ENCODE measurements around the gene ARID1B. TPM values are rescaled to one million over a fixed set of nuclear protein-coding genes. Genes with fewer than 3 reads are reported as not detected.
"Not testable (repeated sequence)": the region's sequence is repeated elsewhere in the genome, so short reads cannot be mapped to it uniquely, and the experiment has no call there.

The ARID1B gene
- polyA plus RNA-seq, 1 experiment = 17.0 TPM

- DNase-seq (ENCODE audit: low read depth) = no peak
- POLR2A ChIA-PET = no interaction called here
- no peaks in the 10 kb centered on the region for H3K27me3 ChIP-seq (ENCODE audit: control insufficient read depth, insufficient read depth, low read length)
- H3K36me3 ChIP-seq (ENCODE audit: control insufficient read depth, insufficient read depth, low read length) = no peaks in the 10 kb centered on the region
- H3K4me3 ChIP-seq (ENCODE audit: low read depth, low read length) = no peak overlapping the region
- no peak for TF ChIP-seq CTCF (IDR thresholded peaks at IDR 0.05; ENCODE audit: insufficient read depth, low read depth, low read length)
- CTCF ChIA-PET = no interaction called here
These were observed 165.1 kb downstream of the ARID1B start for GRCh38 chr6:156942266-156942665.

- no peak for DNase-seq (ENCODE audit: low read depth)
- Histone ChIP-seq H3K27me3 (ENCODE audit: control insufficient read depth, insufficient read depth, low read length) (no peaks in the 10 kb centered on the region), H3K36me3 (ENCODE audit: control insufficient read depth, insufficient read depth, low read length) (no peaks in the 10 kb centered on the region), H3K4me3 (ENCODE audit: low read depth, low read length) (no peak overlapping the region)
- TF ChIP-seq CTCF (IDR thresholded peaks at IDR 0.05; ENCODE audit: insufficient read depth, low read depth, low read length) = no peak
- POLR2A ChIA-PET = interaction anchor here (0.6 kb wide), 2 partner anchors 10 to 75 kb away, joined by 3 to 11 read pairs; no protein-coding TSS in a partner anchor
- CTCF ChIA-PET = interaction anchor here (0.6 to 1.1 kb wide), 2 partner anchors 25 to 68 kb away, joined by 3 to 4 read pairs; no protein-coding TSS in a partner anchor
These were observed 166.0 kb downstream of the ARID1B start for GRCh38 chr6:156943166-156943565.

GRCh38 chr6:156943816-156944215 lies 166.6 kb downstream of the ARID1B start:
- H3K4me3 ChIP-seq (ENCODE audit: low read depth, low read length) = no peak overlapping the region

GRCh38 chr6:156944412-156944811 lies 167.2 kb downstream of the ARID1B start:
- POLR2A ChIA-PET = no interaction called here
- no peak for DNase-seq (ENCODE audit: low read depth)
- Histone ChIP-seq H3K4me3 (ENCODE audit: low read depth, low read length) (no peak overlapping the region), H3K36me3 (ENCODE audit: control insufficient read depth, insufficient read depth, low read length) (no peaks in the 10 kb centered on the region), H3K27me3 (ENCODE audit: control insufficient read depth, insufficient read depth, low read length) (no peaks in the 10 kb centered on the region)
- TF ChIP-seq CTCF (IDR thresholded peaks at IDR 0.05; ENCODE audit: insufficient read depth, low read depth, low read length) = no peak
- CTCF ChIA-PET = interaction anchor here (1.5 kb wide), 1 partner anchor 8 kb away, joined by 3 read pairs; no protein-coding TSS in a partner anchor

More at GRCh38 chr6:156943816-156944215, 166.6 kb downstream of the ARID1B start:
- CTCF ChIA-PET = interaction anchor here (0.6 to 1.5 kb wide), 3 partner anchors 9 to 69 kb away, joined by 3 to 4 read pairs (median 3); no protein-coding TSS in a partner anchor
- no peaks in the 10 kb centered on the region for H3K27me3 ChIP-seq (ENCODE audit: control insufficient read depth, insufficient read depth, low read length)
- DNase-seq (ENCODE audit: low read depth) = no peak
- POLR2A ChIA-PET = no interaction called here
- no peak for TF ChIP-seq CTCF (IDR thresholded peaks at IDR 0.05; ENCODE audit: insufficient read depth, low read depth, low read length)
- no peaks in the 10 kb centered on the region for H3K36me3 ChIP-seq (ENCODE audit: control insufficient read depth, insufficient read depth, low read length)

GRCh38 chr6:156945789-156946172 lies 168.6 kb downstream of the ARID1B start:
- H3K36me3 ChIP-seq (ENCODE audit: control insufficient read depth, insufficient read depth, low read length); POLR2A ChIA-PET; H3K4me3 ChIP-seq (ENCODE audit: low read depth, low read length); H3K27me3 ChIP-seq (ENCODE audit: control insufficient read depth, insufficient read depth, low read length); DNase-seq (ENCODE audit: low read depth); CTCF ChIA-PET: not testable (repeated sequence)

GRCh38 chr6:156946370-156946936 lies 169.3 kb downstream of the ARID1B start:
- POLR2A ChIA-PET = no interaction called here
- TF ChIP-seq CTCF (IDR thresholded peaks at IDR 0.05; ENCODE audit: insufficient read depth, low read depth, low read length) = no peak
- CTCF ChIA-PET = no interaction called here
- DNase-seq (ENCODE audit: low read depth) = no peak
- Histone ChIP-seq H3K27me3 (ENCODE audit: control insufficient read depth, insufficient read depth, low read length) (no peaks in the 10 kb centered on the region), H3K36me3 (ENCODE audit: control insufficient read depth, insufficient read depth, low read length) (no peaks in the 10 kb centered on the region), H3K4me3 (ENCODE audit: low read depth, low read length) (no peak overlapping the region)

Data from BJ (cell line).